Tibial nerve (tissue), 4 donors: ENCODE results near the gene COL4A2. TPM values are rescaled to one million over a fixed set of nuclear protein-coding genes. Genes with fewer than 3 reads are reported as not detected.

Source experiments
- DNase-seq, 2 donors: peaks; one replicate each; pipeline ENCODE4 v3.0.0-alpha.2; 2019; ENCODE audit warnings: low spot score in 2 of 2
- H3K27ac ChIP-seq, 4 donors: fragments of 200-600 bp; sonication (generic) in 3 of 4; one replicate each; pipeline ENCODE4 v1.5.1; 2017 to 2019; ENCODE audit warnings: mild to moderate bottlenecking in 1 of 4
- H3K27me3 ChIP-seq, 2 donors: fragments of 200-600 bp; sonication (generic) in 1 of 2; one replicate each; pipeline versions ENCODE4 v1.5.1 to v1.6.0; 2017 to 2019
- H3K36me3 ChIP-seq, 3 donors: fragments of 200-600 bp; sonication (generic); one replicate each; pipeline ENCODE4 v1.5.1; 2018 to 2019
- H3K4me1 ChIP-seq, 4 donors: fragments of 200-600 bp; sonication (generic) in 3 of 4; one replicate each; pipeline ENCODE4 v1.5.1; 2017 to 2019
- H3K4me3 ChIP-seq, 4 donors: fragments of 200-600 bp; sonication (generic) in 3 of 4; one replicate each; pipeline ENCODE4 v1.5.1; 2017 to 2019; ENCODE audit warnings: mild to moderate bottlenecking in 1 of 4, moderate library complexity in 1 of 4
- H3K9me3 ChIP-seq, 4 donors: fragments of 200-600 bp; sonication (generic) in 3 of 4; one replicate each; pipeline ENCODE4 v1.5.1; 2017 to 2019
- CTCF ChIP-seq, 5 experiments: fragments of 200-600 bp in 3 of 5; fragments of 450-650 bp in 2 of 5; sonication (generic) in 3 of 5; IDR thresholded peaks; one replicate each; pipeline ENCODE4 v1.5.1; 2016 to 2019; ENCODE audit warnings: antibody characterized with exemption in 5 of 5, mild to moderate bottlenecking in 3 of 5, moderate library complexity in 2 of 5
- EP300 ChIP-seq, 2 donors: sonication (generic); formaldehyde crosslinking; IDR thresholded peaks; one replicate each; pipeline ENCODE4 v1.6.1; 2017; ENCODE audit warnings: antibody characterized with exemption in 2 of 2, mild to moderate bottlenecking in 1 of 2
- POLR2A ChIP-seq, 2 donors: fragments of 450-650 bp; IDR thresholded peaks; one replicate each; pipeline ENCODE4 v1.6.1; 2017; ENCODE audit warnings: antibody characterized with exemption in 2 of 2, mild to moderate bottlenecking in 2 of 2, moderate library complexity in 2 of 2
- WGBS, 2 donors: methylation state at CpG; one replicate each; pipeline ENCODE4 v1.1.5; 2018; 5-methylcytosine and 5-hydroxymethylcytosine counted together
- total RNA-seq, 4 donors: library from RNA; depleted of rRNA; stranded (reverse); fragments of >200 nt; gene quantifications; one replicate each; pipeline ENCODE4 v1.1.0, GENCODE V29; 2016

COL4A2 gene
- total RNA-seq, 4 donors from 2014 or later = 576 to 821 (median 658) TPM

GRCh38 chr13:110339263-110339662 is 32.2 kb downstream of the COL4A2 start:
- Histone ChIP-seq H3K4me3 (no peak overlapping the region), H3K27me3 (no peaks in the 10 kb centered on the region), H3K36me3 (no peaks in the 10 kb centered on the region), H3K4me1 (peaks cover 3 to 97% (median 51%) of the 10 kb centered on the region in 4 donors), H3K9me3 (no peaks in the 10 kb centered on the region), H3K27ac (peak overlapping the region; percentile 45 to 90 (median 80))
- no peak for TF ChIP-seq EP300 (IDR thresholded peaks at IDR 0.05)
- no peak for TF ChIP-seq POLR2A (IDR thresholded peaks at IDR 0.05)
- TF ChIP-seq CTCF (IDR thresholded peaks at IDR 0.05) = no peak
- 27 to 43% methylated on average over 6 of the region's 6 CpGs for WGBS, 2 donors
- no peak for DNase-seq

- TF ChIP-seq CTCF (IDR thresholded peaks at IDR 0.05) = no peak
- TF ChIP-seq EP300 (IDR thresholded peaks at IDR 0.05) = no peak
- Histone ChIP-seq H3K27me3 (no peaks in the 10 kb centered on the region), H3K4me1 (peaks cover 3 to 98% (median 50%) of the 10 kb centered on the region in 4 donors), H3K27ac (peak overlapping the region; percentile 40 to 90 (median 80)), H3K36me3 (no peaks in the 10 kb centered on the region), H3K4me3 (no peak overlapping the region), H3K9me3 (no peaks in the 10 kb centered on the region)
- no peak for DNase-seq
- 84 to 86% methylated on average over 9 of the region's 9 CpGs for WGBS, 2 donors
Measured at GRCh38 chr13:110339975-110340550, 33.0 kb downstream of the COL4A2 start.

GRCh38 chr13:110340812-110341444 is 33.8 kb downstream of the COL4A2 start:
- H3K9me3 ChIP-seq = no peaks in the 10 kb centered on the region
- no peaks in the 10 kb centered on the region for H3K36me3 ChIP-seq
- peak; percentile 34 for DNase-seq
- WGBS, 2 donors = 44 to 52% methylated on average over 11 to 24 of the region's 24 CpGs
- TF ChIP-seq EP300 (IDR thresholded peaks at IDR 0.05) (peak; percentile 24 to 60), CTCF (IDR thresholded peaks at IDR 0.05) (no peak)
- H3K4me3 ChIP-seq = peak overlapping the region in 1 of 4 donors; percentile 7
- H3K4me1 ChIP-seq = peaks cover 3 to 98% (median 47%) of the 10 kb centered on the region in 4 donors
- no peaks in the 10 kb centered on the region for H3K27me3 ChIP-seq
- peak overlapping the region; percentile 40 to 90 (median 80) for H3K27ac ChIP-seq

- H3K4me1 ChIP-seq = peaks cover 3 to 98% (median 42%) of the 10 kb centered on the region in 4 donors
- peak overlapping the region; percentile 40 to 90 (median 80) for H3K27ac ChIP-seq
- peak overlapping the region in 1 of 4 donors; percentile 7 for H3K4me3 ChIP-seq
- no peaks in the 10 kb centered on the region for H3K27me3 ChIP-seq
- no peaks in the 10 kb centered on the region for H3K36me3 ChIP-seq
- no peaks in the 10 kb centered on the region for H3K9me3 ChIP-seq
- TF ChIP-seq POLR2A (IDR thresholded peaks at IDR 0.05) (no peak), CTCF (IDR thresholded peaks at IDR 0.05) (no peak), EP300 (IDR thresholded peaks at IDR 0.05) (no peak)
- 40 to 44% methylated on average over 14 of the region's 14 CpGs for WGBS, 2 donors
- no peak for DNase-seq
Measured at GRCh38 chr13:110341445-110342244, 34.6 kb downstream of the COL4A2 start.

GRCh38 chr13:110342474-110342873 is 35.4 kb downstream of the COL4A2 start:
- TF ChIP-seq POLR2A (IDR thresholded peaks at IDR 0.05) (no peak), EP300 (IDR thresholded peaks at IDR 0.05) (no peak), CTCF (IDR thresholded peaks at IDR 0.05) (no peak)
- no peak for DNase-seq
- WGBS, 2 donors = 62 to 75% methylated on average over 9 of the region's 9 CpGs

More at GRCh38 chr13:110342474-110342873, 35.4 kb downstream of the COL4A2 start:
- H3K4me3 ChIP-seq = no peak overlapping the region
- no peaks in the 10 kb centered on the region for H3K36me3 ChIP-seq
- peak overlapping the region in 2 of 4 donors; percentile 89 to 90 for H3K27ac ChIP-seq
- no peaks in the 10 kb centered on the region for H3K9me3 ChIP-seq
- H3K27me3 ChIP-seq = no peaks in the 10 kb centered on the region
- H3K4me1 ChIP-seq = peaks cover 3 to 98% (median 39%) of the 10 kb centered on the region in 4 donors
